Chondrocyte (in vitro differentiated cells): ENCODE data around the gene ZNF2. TPM values are rescaled to one million over a fixed set of nuclear protein-coding genes. Genes with fewer than 3 reads are reported as not detected.
"Not testable (repeated sequence)": the region's sequence is repeated elsewhere in the genome, so short reads cannot be mapped to it uniquely, and the experiment has no call there.

Experiments used
- DNase-seq: peaks from one replicate; pipeline ENCODE4 v3.0.0; 2021; ENCODE audit warnings: mixed read lengths, low spot score
- H3K27ac Mint-ChIP-seq: one replicate; pipeline ENCODE4 v1.8.0; 2021; ENCODE audit warnings: mild to moderate bottlenecking, moderate library complexity, mixed read lengths; ENCODE audit not compliant: unreplicated experiment
- H3K27me3 Mint-ChIP-seq: 2 replicates; pipeline ENCODE4 v1.8.0; 2021; ENCODE audit warnings: low read depth, mixed read lengths
- H3K36me3 Mint-ChIP-seq: 2 replicates; pipeline ENCODE4 v1.8.0; 2021; ENCODE audit warnings: low read depth, mixed read lengths
- H3K4me1 Mint-ChIP-seq: 2 replicates; pipeline ENCODE4 v1.8.0; 2021; ENCODE audit warnings: low read depth, mild to moderate bottlenecking, mixed read lengths
- H3K4me3 Mint-ChIP-seq: one replicate; pipeline ENCODE4 v1.8.0; 2021; ENCODE audit warnings: mild to moderate bottlenecking, moderate library complexity, mixed read lengths; ENCODE audit not compliant: unreplicated experiment
- H3K9me3 Mint-ChIP-seq: 2 replicates; pipeline ENCODE4 v1.8.0; 2021; ENCODE audit warnings: low read depth, mixed read lengths
- total RNA-seq: library from RNA; stranded (reverse); gene quantifications from 3 replicates; pipeline ENCODE4 v1.2.1, GENCODE V29; 2021
- TF ChIP-seq, protein P1 (sequence below): fragments of 200-600 bp; sonication (generic); IDR thresholded peaks from 2 replicates; pipeline ENCODE4 v1.5.0; 2021; ENCODE audit warnings: antibody characterized with exemption, mild to moderate bottlenecking, moderate library complexity

The ZNF2 gene
- total RNA-seq, 1 donor from 2014 or later, result 5.0 TPM

DNA sequence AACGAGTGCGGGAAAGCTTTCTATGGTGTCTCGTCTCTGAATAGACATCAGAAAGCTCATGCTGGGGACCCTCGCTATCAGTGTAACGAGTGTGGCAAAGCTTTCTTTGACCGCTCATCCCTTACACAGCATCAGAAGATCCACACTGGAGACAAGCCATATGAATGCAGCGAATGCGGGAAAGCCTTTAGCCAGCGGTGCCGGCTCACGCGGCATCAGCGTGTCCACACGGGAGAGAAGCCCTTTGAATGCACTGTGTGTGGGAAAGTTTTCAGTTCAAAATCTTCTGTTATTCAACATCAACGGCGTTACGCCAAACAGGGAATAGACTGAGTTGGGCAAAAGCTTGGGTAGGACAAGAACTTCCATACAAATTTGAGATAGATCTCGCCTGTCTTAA, 16.2 kb downstream of the ZNF2 start:
- Mint-ChIP-seq H3K4me1 (no peaks in the 10 kb centered on the region), H3K9me3 (peaks cover 16% of the 10 kb centered on the region), H3K4me3 (no peak overlapping the region), H3K27me3 (no peaks in the 10 kb centered on the region), H3K27ac (no peak overlapping the region), H3K36me3 (peaks cover 53% of the 10 kb centered on the region)
- TF ChIP-seq, protein P1, sequence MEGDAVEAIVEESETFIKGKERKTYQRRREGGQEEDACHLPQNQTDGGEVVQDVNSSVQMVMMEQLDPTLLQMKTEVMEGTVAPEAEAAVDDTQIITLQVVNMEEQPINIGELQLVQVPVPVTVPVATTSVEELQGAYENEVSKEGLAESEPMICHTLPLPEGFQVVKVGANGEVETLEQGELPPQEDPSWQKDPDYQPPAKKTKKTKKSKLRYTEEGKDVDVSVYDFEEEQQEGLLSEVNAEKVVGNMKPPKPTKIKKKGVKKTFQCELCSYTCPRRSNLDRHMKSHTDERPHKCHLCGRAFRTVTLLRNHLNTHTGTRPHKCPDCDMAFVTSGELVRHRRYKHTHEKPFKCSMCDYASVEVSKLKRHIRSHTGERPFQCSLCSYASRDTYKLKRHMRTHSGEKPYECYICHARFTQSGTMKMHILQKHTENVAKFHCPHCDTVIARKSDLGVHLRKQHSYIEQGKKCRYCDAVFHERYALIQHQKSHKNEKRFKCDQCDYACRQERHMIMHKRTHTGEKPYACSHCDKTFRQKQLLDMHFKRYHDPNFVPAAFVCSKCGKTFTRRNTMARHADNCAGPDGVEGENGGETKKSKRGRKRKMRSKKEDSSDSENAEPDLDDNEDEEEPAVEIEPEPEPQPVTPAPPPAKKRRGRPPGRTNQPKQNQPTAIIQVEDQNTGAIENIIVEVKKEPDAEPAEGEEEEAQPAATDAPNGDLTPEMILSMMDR, result no peak
- no peak for DNase-seq

- H3K36me3 Mint-ChIP-seq, result peaks cover 37% of the 10 kb centered on the region
- H3K4me3 Mint-ChIP-seq, result no peak overlapping the region
- no peak overlapping the region for H3K27ac Mint-ChIP-seq
- no peaks in the 10 kb centered on the region for H3K27me3 Mint-ChIP-seq
- H3K4me1 Mint-ChIP-seq, result no peaks in the 10 kb centered on the region
- peaks cover 13% of the 10 kb centered on the region for H3K9me3 Mint-ChIP-seq
- DNase-seq, result no peak
- TF ChIP-seq, protein P1, result no peak
Measured at GRCh38 chr2:95185197-95185596, 19.6 kb downstream of the ZNF2 start.

GRCh38 chr2:95185973-95186372, 20.4 kb downstream of the ZNF2 start:
- no peak for DNase-seq
- Mint-ChIP-seq H3K4me3 (no peak overlapping the region), H3K27ac (no peak overlapping the region), H3K9me3 (peaks cover 10% of the 10 kb centered on the region), H3K4me1 (no peaks in the 10 kb centered on the region), H3K27me3 (peaks cover 3% of the 10 kb centered on the region), H3K36me3 (peaks cover 29% of the 10 kb centered on the region)
- TF ChIP-seq, protein P1, result no peak

- peaks cover 14% of the 10 kb centered on the region for H3K27me3 Mint-ChIP-seq
Measured at GRCh38 chr2:95192956-95193355, 27.3 kb downstream of the ZNF2 start.

DNA sequence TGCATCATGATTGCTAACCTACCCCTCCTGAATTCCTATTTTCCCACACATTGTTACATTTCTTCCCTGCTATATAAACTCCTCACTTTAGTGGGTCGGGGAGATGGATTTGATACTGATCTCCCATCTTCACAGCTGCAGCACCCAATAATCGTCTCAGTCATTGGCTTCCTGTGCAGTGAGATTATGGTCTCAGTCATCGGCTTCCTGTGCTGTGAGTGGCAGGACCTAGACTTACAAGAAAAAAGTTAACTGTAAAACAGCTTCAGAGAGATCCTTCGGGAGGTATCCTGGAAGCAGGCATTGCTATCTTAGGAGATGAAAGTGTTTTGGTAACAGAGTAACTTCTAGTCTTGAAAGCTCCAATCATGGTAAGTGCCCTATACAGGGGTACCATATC, 38.3 kb downstream of the ZNF2 start:
- H3K27ac Mint-ChIP-seq, result no peak overlapping the region
- H3K27me3 Mint-ChIP-seq, result peaks cover 4% of the 10 kb centered on the region
- no peak for DNase-seq
- peaks cover 20% of the 10 kb centered on the region for H3K4me1 Mint-ChIP-seq
- no peak overlapping the region for H3K4me3 Mint-ChIP-seq
- peaks cover 6% of the 10 kb centered on the region for H3K36me3 Mint-ChIP-seq
- TF ChIP-seq, protein P1, result no peak
- H3K9me3 Mint-ChIP-seq, result peaks cover 13% of the 10 kb centered on the region

More at GRCh38 chr2:95192956-95193355, 27.3 kb downstream of the ZNF2 start:
- TF ChIP-seq, protein P1, result peak; percentile 78
- H3K27ac Mint-ChIP-seq, H3K9me3 Mint-ChIP-seq, H3K4me1 Mint-ChIP-seq, H3K36me3 Mint-ChIP-seq, H3K4me3 Mint-ChIP-seq, DNase-seq: not testable (repeated sequence)
